ENCODE measurements around the gene TRPV4.

DNA sequence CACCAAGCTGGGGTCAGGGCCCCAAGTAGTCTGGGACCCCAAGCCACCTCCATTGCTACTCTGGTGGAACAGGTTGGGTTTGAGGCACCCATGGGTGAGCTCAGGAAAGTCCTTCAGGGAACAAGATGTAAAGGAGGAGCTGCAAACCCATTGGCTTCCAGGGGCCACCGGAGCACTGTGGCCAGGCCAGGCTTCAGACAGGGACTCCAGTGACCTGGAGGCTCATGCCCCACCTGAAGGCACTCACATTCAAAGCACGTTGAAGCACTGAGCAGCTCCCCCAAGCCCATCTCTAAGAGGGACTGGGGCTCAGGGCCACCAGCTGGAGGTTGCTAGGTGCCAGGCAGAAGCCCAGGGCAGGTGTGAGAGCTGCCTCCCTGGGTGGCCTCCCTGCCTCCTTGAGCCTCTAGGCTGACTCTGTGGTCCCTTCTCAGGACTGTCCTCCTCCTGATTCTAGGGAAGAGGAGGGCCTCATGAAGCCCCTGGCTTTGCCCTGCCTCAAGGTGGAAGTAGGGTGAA, 70.5 kb downstream of the TRPV4 start:
- TF ChIP-seq, protein P1, sequence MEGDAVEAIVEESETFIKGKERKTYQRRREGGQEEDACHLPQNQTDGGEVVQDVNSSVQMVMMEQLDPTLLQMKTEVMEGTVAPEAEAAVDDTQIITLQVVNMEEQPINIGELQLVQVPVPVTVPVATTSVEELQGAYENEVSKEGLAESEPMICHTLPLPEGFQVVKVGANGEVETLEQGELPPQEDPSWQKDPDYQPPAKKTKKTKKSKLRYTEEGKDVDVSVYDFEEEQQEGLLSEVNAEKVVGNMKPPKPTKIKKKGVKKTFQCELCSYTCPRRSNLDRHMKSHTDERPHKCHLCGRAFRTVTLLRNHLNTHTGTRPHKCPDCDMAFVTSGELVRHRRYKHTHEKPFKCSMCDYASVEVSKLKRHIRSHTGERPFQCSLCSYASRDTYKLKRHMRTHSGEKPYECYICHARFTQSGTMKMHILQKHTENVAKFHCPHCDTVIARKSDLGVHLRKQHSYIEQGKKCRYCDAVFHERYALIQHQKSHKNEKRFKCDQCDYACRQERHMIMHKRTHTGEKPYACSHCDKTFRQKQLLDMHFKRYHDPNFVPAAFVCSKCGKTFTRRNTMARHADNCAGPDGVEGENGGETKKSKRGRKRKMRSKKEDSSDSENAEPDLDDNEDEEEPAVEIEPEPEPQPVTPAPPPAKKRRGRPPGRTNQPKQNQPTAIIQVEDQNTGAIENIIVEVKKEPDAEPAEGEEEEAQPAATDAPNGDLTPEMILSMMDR (IDR thresholded peaks at IDR 0.05; ENCODE audit: insufficient read depth, low read depth, low read length) = no peak
- no peak for TF ChIP-seq EZH2 (IDR thresholded peaks at IDR 0.05; ENCODE audit: insufficient read depth, low read length)

Measured in astrocyte (in vitro differentiated cells and primary cell).